K562 (cell line): ENCODE data around the gene C1QTNF8. TPM values are rescaled to one million over a fixed set of nuclear protein-coding genes. Genes with fewer than 3 reads are reported as not detected.

Experiments
- ATAC-seq: fragments of 200-7000 bp; cut with Tn5 transposase; 3 replicates; pipeline ENCODE4 v1.9.1; 2020; ENCODE audit warnings: moderate library complexity
- BruUV-seq: library from RNA; stranded (reverse); fragments of 400-500 nt; replicated peaks from 2 replicates; lab custom pipeline; 2021; lab: Mats Ljungman, UMichigan
- CTCF ChIA-PET: fragments of 300-600 bp; formaldehyde crosslinking; extraction: SDS; loops from one replicate; lab custom pipeline; 2021; ENCODE audit warnings: low intra/inter-chr PET ratio; lab: Yijun Ruan, JAX
- POLR2A ChIA-PET: fragments of 300-600, 350-650 bp; sonication (Branson Sonifier 250); formaldehyde crosslinking; extraction: SDS; loops from one replicate; lab custom pipeline; 2021; ENCODE audit warnings: antibody characterized with exemption, inconsistent platforms; lab: Yijun Ruan, JAX
- DNase-seq, 4 experiments: peaks; one replicate each; pipeline versions ENCODE4 v3.0.0 to v3.0.0-alpha.2; 2011 to 2018; ENCODE audit warnings: low spot score in 3 of 4, mixed read lengths in 3 of 4; ENCODE audit errors: extremely low read depth in 1 of 4
- FAIRE-seq: peaks from 2 replicates; lab custom pipeline; 2011; peaks lifted over from hg19 to GRCh38; lab: Jason Lieb, UNC
- H2AFZ ChIP-seq: 2 replicates; pipeline ENCODE4 v1.6.0; 2011; ENCODE audit warnings: low read depth, low read length, control low read depth, inconsistent platforms
- H3K27ac ChIP-seq: fragments of 200-600 bp; 3 replicates; pipeline ENCODE4 v1.8.0; 2011; ENCODE audit warnings: low read depth, mild to moderate bottlenecking, control low read depth, inconsistent platforms, low read length, moderate library complexity, mixed read lengths; ENCODE audit errors: extremely low read depth
- H3K27me3 ChIP-seq, 2 experiments: fragments of 300-600 bp in 1 of 2; 2 replicates in 1 of 2; 3 replicates in 1 of 2; pipeline versions ENCODE4 v1.6.0 to v1.8.0; 2011; ENCODE audit warnings: inconsistent platforms in 2 of 2, low read length in 2 of 2, mild to moderate bottlenecking in 1 of 2, mixed read lengths in 1 of 2, moderate library complexity in 1 of 2; ENCODE audit not compliant: control insufficient read depth in 2 of 2, insufficient read depth in 2 of 2
- H3K36me3 ChIP-seq: fragments of 300-600 bp; 3 replicates; pipeline ENCODE4 v1.8.0; 2011; ENCODE audit warnings: mild to moderate bottlenecking, low read length, inconsistent platforms; ENCODE audit not compliant: control insufficient read depth, insufficient read depth
- H3K4me1 ChIP-seq, 2 experiments: fragments of 200-600 bp in 1 of 2; replicated peaks in 1 of 2; 2 replicates in 1 of 2; 3 replicates in 1 of 2; pipeline versions ENCODE4 v1.5.1 to v1.8.0; 2011; ENCODE audit warnings: inconsistent platforms in 2 of 2, low read length in 2 of 2, mild to moderate bottlenecking in 1 of 2, mixed read lengths in 1 of 2, moderate library complexity in 1 of 2; ENCODE audit not compliant: control insufficient read depth in 2 of 2, insufficient read depth in 2 of 2
- H3K4me2 ChIP-seq: 2 replicates; pipeline ENCODE4 v1.6.1; 2011; ENCODE audit warnings: low read length, control low read depth, inconsistent platforms, mixed read lengths; ENCODE audit not compliant: insufficient read depth
- H3K4me3 ChIP-seq: fragments of 200-600 bp; sonication (generic), shearing (Covaris generic); 2 replicates; pipeline ENCODE4 v1.5.1; 2016; ENCODE audit warnings: control low read depth, inconsistent platforms
- H3K79me2 ChIP-seq: fragments of 200-600 bp; 3 replicates; pipeline ENCODE4 v1.8.0; 2011; ENCODE audit warnings: low read length, inconsistent platforms; ENCODE audit not compliant: control insufficient read depth, insufficient read depth
- H3K9ac ChIP-seq, 2 experiments: 2 replicates each; pipeline versions ENCODE4 v1.6.0 to v1.6.1; 2011; ENCODE audit warnings: low read depth in 2 of 2, low read length in 2 of 2, control low read depth in 1 of 2, inconsistent platforms in 1 of 2, mild to moderate bottlenecking in 1 of 2, mixed read lengths in 1 of 2; ENCODE audit not compliant: insufficient read depth in 1 of 2
- H3K9me1 ChIP-seq: one replicate; pipeline ENCODE4 v1.6.0; 2011; ENCODE audit warnings: inconsistent platforms, mild to moderate bottlenecking, low read length, moderate library complexity; ENCODE audit not compliant: control insufficient read depth, insufficient read depth
- H3K9me3 ChIP-seq: replicated peaks from 2 replicates; pipeline ENCODE4 v1.5.1; 2011; ENCODE audit warnings: low read depth, low read length, inconsistent platforms; ENCODE audit not compliant: control insufficient read depth, insufficient read depth
- H4K20me1 ChIP-seq: replicated peaks from 2 replicates; pipeline ENCODE4 v1.6.1; 2011; ENCODE audit warnings: low read length, inconsistent platforms, mixed read lengths; ENCODE audit not compliant: control insufficient read depth, insufficient read depth
- EP400 ChIP-seq: fragments of 450-650 bp; IDR thresholded peaks from 2 replicates; pipeline ENCODE4 v1.6.1; 2017; ENCODE audit warnings: antibody characterized with exemption, mild to moderate bottlenecking, moderate library complexity
- EZH2 ChIP-seq: IDR thresholded peaks from 2 replicates; pipeline ENCODE4 v1.6.1; 2012; ENCODE audit warnings: low read depth, mild to moderate bottlenecking, inconsistent platforms, low read length, borderline replicate concordance
- GATAD2A ChIP-seq: fragments of 450-650 bp; IDR thresholded peaks from 2 replicates; pipeline ENCODE4 v1.6.1; 2017
- GTF2A2 ChIP-seq: IDR thresholded peaks from 2 replicates; pipeline ENCODE4 v1.6.1; 2016; ENCODE audit warnings: mild to moderate bottlenecking, missing genetic modification characterization, missing compliant biosample characterization
- HEY1 ChIP-seq: fragments of 250-450 bp; sonication (Bioruptor Pico); IDR thresholded peaks from 2 replicates; pipeline ENCODE4 v1.5.0; 2020; ENCODE audit warnings: mild to moderate bottlenecking, moderate library complexity, borderline replicate concordance
- HMG20B ChIP-seq: fragments of 250-450 bp; sonication (Bioruptor Pico); IDR thresholded peaks from 2 replicates; pipeline ENCODE4 v1.5.0; 2021; ENCODE audit warnings: mild to moderate bottlenecking
- MTA2 ChIP-seq: fragments of 450-650 bp; IDR thresholded peaks from 2 replicates; pipeline ENCODE4 v1.6.1; 2016; ENCODE audit warnings: low read depth
- NFATC3 ChIP-seq: fragments of 450-650 bp; IDR thresholded peaks from 2 replicates; pipeline ENCODE4 v1.6.1; 2017; ENCODE audit warnings: mild to moderate bottlenecking
- PCBP2 ChIP-seq: fragments of 200-400 bp; formaldehyde crosslinking; IDR thresholded peaks from 2 replicates; pipeline ENCODE4 v1.6.1; 2018; ENCODE audit warnings: low read length, low read depth, mild to moderate bottlenecking, moderate library complexity; ENCODE audit not compliant: poor library complexity, severe bottlenecking
- PYGO2 ChIP-seq: fragments of 450-650 bp; IDR thresholded peaks from 2 replicates; pipeline ENCODE4 v1.6.1; 2016; ENCODE audit warnings: mild to moderate bottlenecking, missing genetic modification characterization, moderate library complexity, missing compliant biosample characterization
- RAD51 ChIP-seq: fragments of 450-650 bp; IDR thresholded peaks from 2 replicates; pipeline ENCODE4 v1.7.1; 2016; ENCODE audit warnings: low read depth, mild to moderate bottlenecking, borderline replicate concordance
- SRSF9 ChIP-seq: fragments of 200-400 bp; formaldehyde crosslinking; IDR thresholded peaks from 2 replicates; pipeline ENCODE4 v1.6.1; 2017; ENCODE audit warnings: low read depth, low read length, borderline replicate concordance
- ZNF384 ChIP-seq: IDR thresholded peaks from 2 replicates; pipeline ENCODE4 v1.6.1; 2012; ENCODE audit warnings: low read depth, low read length, improper control_type of control experiment
- ZNF584 ChIP-seq: fragments of 200-800 bp; sonication (Bioruptor generic); IDR thresholded peaks from 2 replicates; pipeline ENCODE4 v1.6.1; 2016; ENCODE audit warnings: low read depth, mild to moderate bottlenecking, missing genetic modification characterization, missing compliant biosample characterization
- WGBS: fragments of 100-300 bp; shearing (Covaris generic); methylation state at CpG from one replicate; pipeline ENCODE4 v1.1.6; 2016; ENCODE audit warnings: low coverage, mixed read lengths; ENCODE audit not compliant: insufficient coverage; ENCODE audit errors: missing lambda C conversion rate; 5-methylcytosine and 5-hydroxymethylcytosine counted together
- in situ Hi-C: fragments of 300-500 bp; cut with MboI; formaldehyde crosslinking; loops from 4 replicates; pipeline ENCODE4 v1.15.0; 2018; ENCODE audit warnings: inconsistent platforms, mixed read lengths
- intact Hi-C: fragments of 100-400 bp; cut with micrococcal nuclease; formaldehyde crosslinking; loops from 2 replicates; pipeline ENCODE4 v1.14.2; 2022
- polyA plus RNA-seq, 8 experiments: library from polyadenylated mRNA; depleted of rRNA in 4 of 8; stranded (reverse) in 5 of 8; unstranded in 3 of 8; fragments of >200 nt; fragmentation: Nextera tagmentation in 2 of 8; fragmentation: Illumina TruSeq in 1 of 8; extraction: Ambion mirVana in 2 of 8; extraction: Trizol in 1 of 8; gene quantifications; 2 replicates each; pipeline versions ENCODE4 v1.2.1 to v1.2.3, GENCODE V29; 2011 to 2014; ENCODE audit warnings: inconsistent platforms in 1 of 8, missing spikeins in 1 of 8
- total RNA-seq, 7 experiments: library from RNA; depleted of rRNA in 6 of 7; stranded (reverse); fragments of >200 nt in 6 of 7; fragmentation: Illumina TruSeq in 2 of 7; extraction: Trizol in 2 of 7; gene quantifications; 2 replicates each; pipeline versions ENCODE4 v1.2.1 to v1.2.3, GENCODE V29; 2011 to 2021; ENCODE audit warnings: low replicate concordance in 1 of 7
- TF ChIP-seq, protein P1 (sequence below): fragments of 450-650 bp; formaldehyde crosslinking; IDR thresholded peaks from 2 replicates; pipeline ENCODE4 v1.4.0; 2020; ENCODE audit warnings: mild to moderate bottlenecking
- TF ChIP-seq, protein P2 (sequence below): sonication (generic); formaldehyde crosslinking; IDR thresholded peaks from 2 replicates; pipeline ENCODE4 v1.9.0; 2022; ENCODE audit warnings: mild to moderate bottlenecking, missing genetic modification reagents
- TF ChIP-seq, protein P3 (sequence below): fragments of 250-450 bp; sonication (Bioruptor Pico); IDR thresholded peaks from 2 replicates; pipeline ENCODE4 v1.5.0; 2021; ENCODE audit warnings: mild to moderate bottlenecking, moderate library complexity

C1QTNF8 gene
- total and polyA plus RNA-seq, 9 of the 15 experiments (the other 6 are each of a cell fraction or from before 2014, with no cell fraction given), result not detected

DNA sequence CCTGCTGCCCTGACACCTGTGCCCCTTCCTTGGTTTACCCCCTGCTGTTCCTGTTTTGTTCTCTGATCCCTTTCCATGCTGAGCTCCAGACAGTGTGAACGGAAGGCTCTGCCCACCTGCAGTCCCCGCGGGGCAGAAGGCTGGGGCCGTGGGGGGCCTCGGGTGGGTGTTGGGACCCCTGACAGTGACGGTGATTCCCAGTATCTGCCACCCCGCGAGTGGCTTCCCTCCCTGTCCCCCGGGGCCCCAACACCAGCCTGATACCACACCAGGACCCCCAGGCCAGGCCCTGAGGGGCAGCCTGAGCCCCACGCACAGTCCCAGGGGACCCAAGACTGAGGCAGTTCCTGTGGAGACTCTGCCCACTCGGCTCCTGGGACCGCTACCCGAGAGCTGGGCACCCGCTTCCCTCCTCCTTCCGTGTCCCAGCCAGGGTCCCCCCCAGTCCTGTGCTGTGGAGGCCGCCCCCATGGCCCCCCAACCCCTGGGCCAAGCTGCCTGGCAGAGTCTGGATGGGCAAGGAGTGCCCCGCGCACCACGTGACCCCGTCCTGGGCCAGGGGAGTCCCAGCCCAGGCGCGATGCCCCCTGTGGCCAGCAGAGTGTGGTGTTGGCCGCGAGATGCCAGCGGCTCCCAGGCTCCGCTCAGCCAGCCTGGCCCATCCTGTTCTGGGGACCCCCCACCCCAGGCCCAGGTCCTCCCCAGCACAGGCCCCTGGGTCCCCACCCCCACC lies 10.0 kb upstream of the C1QTNF8 start (continued):
- TF ChIP-seq NFATC3 (no peak), HEY1 (no peak), RAD51 (peak; percentile 92), EZH2 (no peak), MTA2 (no peak), PCBP2 (no peak), GTF2A2 (tag) (no peak)
- TF ChIP-seq, protein P1, sequence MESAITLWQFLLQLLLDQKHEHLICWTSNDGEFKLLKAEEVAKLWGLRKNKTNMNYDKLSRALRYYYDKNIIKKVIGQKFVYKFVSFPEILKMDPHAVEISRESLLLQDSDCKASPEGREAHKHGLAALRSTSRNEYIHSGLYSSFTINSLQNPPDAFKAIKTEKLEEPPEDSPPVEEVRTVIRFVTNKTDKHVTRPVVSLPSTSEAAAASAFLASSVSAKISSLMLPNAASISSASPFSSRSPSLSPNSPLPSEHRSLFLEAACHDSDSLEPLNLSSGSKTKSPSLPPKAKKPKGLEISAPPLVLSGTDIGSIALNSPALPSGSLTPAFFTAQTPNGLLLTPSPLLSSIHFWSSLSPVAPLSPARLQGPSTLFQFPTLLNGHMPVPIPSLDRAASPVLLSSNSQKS (CRISPR knock-in tag), result no peak
- TF ChIP-seq, protein P2, sequence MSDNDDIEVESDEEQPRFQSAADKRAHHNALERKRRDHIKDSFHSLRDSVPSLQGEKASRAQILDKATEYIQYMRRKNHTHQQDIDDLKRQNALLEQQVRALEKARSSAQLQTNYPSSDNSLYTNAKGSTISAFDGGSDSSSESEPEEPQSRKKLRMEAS (CRISPR knock-in tag), result peak; percentile 10; the same call in 1 of the 2 replicates
- TF ChIP-seq, all 486 proteins: peak for 18

DNA sequence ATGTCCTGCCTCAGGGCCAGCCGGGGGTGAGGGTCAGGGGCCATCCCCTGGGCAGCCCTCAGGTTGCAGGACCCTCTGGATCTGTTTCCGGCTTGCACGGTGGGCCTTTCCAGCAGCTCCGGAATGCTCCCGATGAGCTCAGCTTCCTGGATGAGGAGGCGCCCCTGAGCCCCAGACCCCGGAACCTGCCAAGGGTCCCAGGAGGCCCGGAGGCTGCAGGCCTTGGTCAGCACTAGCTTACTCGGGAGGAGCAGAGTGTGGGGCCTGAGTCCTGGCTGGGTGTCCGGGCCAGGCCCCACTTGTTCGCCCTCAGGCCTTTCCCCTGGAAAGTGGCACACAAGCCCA lies 7.6 kb upstream of the C1QTNF8 start:
- no peaks in the 10 kb centered on the region for H3K9me3 ChIP-seq
- H3K9ac ChIP-seq, result no peak overlapping the region; a peak in 1 of 4 replicates
- no peaks in the 10 kb centered on the region for H3K36me3 ChIP-seq
- intact Hi-C loops (no loop called here), in situ Hi-C loops (no loop called here)
- H4K20me1 ChIP-seq, result peaks cover 14% of the 10 kb centered on the region
- ATAC-seq (no peak), FAIRE-seq (no peak), DNase-seq (no peak)
- H3K4me2 ChIP-seq, result no peak overlapping the region
- peaks cover 10 to 59% of the 10 kb centered on the region in 2 experiments; a peak in 4 of 5 replicates for H3K27me3 ChIP-seq
- CTCF ChIA-PET, result interaction anchor here (1.1 to 2.9 kb wide), 2 partner anchors 290 to 392 kb away, joined by 3 to 17 read pairs; no protein-coding TSS in a partner anchor
- no peak overlapping the region for H2AFZ ChIP-seq
- POLR2A ChIA-PET, result no interaction called here
- peaks cover 0 to 77% of the 10 kb centered on the region in 2 experiments; a peak in 2 of 5 replicates for H3K4me1 ChIP-seq
- no peak overlapping the region for H3K27ac ChIP-seq
- no peak overlapping the region for H3K4me3 ChIP-seq
- no TSS peak for BruUV-seq
- WGBS, result 21% methylated on average over 10 of the region's 11 CpGs
- peaks cover 1% of the 10 kb centered on the region for H3K9me1 ChIP-seq
- H3K79me2 ChIP-seq, result no peaks in the 10 kb centered on the region
- no peak for TF ChIP-seq PYGO2 (tag)
- TF ChIP-seq, protein P3, sequence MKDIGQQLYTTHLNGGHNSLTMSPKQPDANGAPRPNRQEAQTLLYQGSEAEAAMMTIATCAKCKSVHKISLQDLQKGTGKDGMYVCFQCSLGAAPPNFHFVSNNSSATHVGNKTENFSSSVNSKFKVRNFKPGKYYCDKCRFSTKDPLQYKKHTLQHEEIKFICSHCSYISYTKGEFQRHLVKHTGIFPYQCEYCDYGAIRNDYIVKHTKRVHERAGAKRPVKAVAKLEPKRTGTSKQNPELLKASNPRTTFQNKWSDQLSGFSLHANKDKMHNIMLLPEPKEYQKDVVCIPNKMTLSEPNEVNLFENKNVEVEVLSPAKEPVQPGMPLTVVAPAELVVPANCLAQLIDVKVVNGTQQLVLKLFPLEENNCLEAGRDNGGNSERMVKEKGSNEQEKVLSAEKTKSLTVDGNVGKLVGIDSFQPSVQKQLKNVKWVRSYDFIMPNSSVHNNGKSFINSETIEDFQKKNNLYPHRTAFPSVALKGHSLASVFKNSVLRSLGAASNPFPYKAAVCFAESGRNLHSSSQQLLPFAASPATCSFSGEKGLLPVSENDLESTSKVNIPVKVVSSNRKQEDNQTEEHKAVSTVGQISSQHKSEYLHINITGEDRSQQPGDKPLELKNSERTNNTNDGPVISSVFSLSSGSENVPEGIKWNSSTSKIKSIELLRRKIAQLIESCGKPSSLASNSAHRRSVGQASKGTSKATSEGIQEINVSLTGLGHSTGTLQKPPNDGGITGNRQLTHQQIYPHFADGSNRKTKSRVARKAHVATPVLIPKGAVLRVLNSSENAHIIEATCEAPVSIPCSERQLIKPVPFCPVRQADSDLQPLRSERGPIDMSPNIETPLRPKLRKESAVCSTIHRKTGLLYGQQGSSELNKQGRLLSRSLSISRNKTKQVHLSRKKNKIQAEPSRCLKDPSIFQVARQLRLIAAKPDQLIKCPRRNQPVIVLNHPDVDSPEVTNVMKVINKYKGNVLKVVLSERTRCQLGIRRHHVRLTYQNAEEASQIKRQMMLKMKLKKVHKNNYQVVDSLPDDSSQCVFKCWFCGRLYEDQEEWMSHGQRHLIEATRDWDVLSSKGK (CRISPR knock-in tag), result no peak
- TF ChIP-seq ZNF584, result no peak
- no peak for TF ChIP-seq SRSF9
- TF ChIP-seq GATAD2A, result no peak
- TF ChIP-seq HMG20B (CRISPR knock-in tag), result no peak
- no peak for TF ChIP-seq EP400
- no peak for TF ChIP-seq ZNF384
